Kidney (tissue), 14 donors: Measurements from ENCODE around the gene TRNP1. TPM values are rescaled to one million over a fixed set of nuclear protein-coding genes. Genes with fewer than 3 reads are reported as not detected.

Experiments
- DNase-seq, 5 donors: peaks; one replicate each; pipeline ENCODE4 v3.0.0-alpha.2; 2013 to 2020
- FAIRE-seq: peaks from 2 replicates; lab custom pipeline; 2012; peaks lifted over from hg19 to GRCh38; lab: Jason Lieb, UNC
- H3K27ac ChIP-seq, 2 donors: one replicate each; pipeline ENCODE4 v1.7.0; 2013; ENCODE audit warnings: low read depth in 2 of 2, low read length in 2 of 2, inconsistent platforms in 1 of 2
- H3K27me3 ChIP-seq: one replicate; pipeline ENCODE4 v1.7.1; 2013; ENCODE audit warnings: low read length, inconsistent platforms; ENCODE audit not compliant: control insufficient read depth, insufficient read depth
- H3K36me3 ChIP-seq, 3 donors: one replicate each; pipeline versions ENCODE4 v1.7.0 to v1.7.1; 2013; ENCODE audit warnings: low read length in 3 of 3, control low read depth in 1 of 3, inconsistent platforms in 1 of 3; ENCODE audit not compliant: insufficient read depth in 3 of 3, control insufficient read depth in 2 of 3
- H3K4me1 ChIP-seq, 3 donors: one replicate each; pipeline versions ENCODE4 v1.7.0 to v1.7.1; 2013; ENCODE audit warnings: low read length in 3 of 3, inconsistent platforms in 1 of 3, low read depth in 1 of 3; ENCODE audit not compliant: control insufficient read depth in 2 of 3, insufficient read depth in 2 of 3
- H3K4me3 ChIP-seq, 3 donors: one replicate each; pipeline versions ENCODE4 v1.7.0 to v1.8.1; 2013; ENCODE audit warnings: low read length in 3 of 3, control low read depth in 1 of 3, inconsistent platforms in 1 of 3
- H3K9ac ChIP-seq, 3 donors: one replicate each; pipeline versions ENCODE4 v1.7.0 to v1.7.1; 2013; ENCODE audit warnings: low read length in 3 of 3, control low read depth in 1 of 3, inconsistent platforms in 1 of 3
- H3K9me3 ChIP-seq, 3 donors: one replicate each; pipeline versions ENCODE4 v1.7.0 to v1.7.1; 2013; ENCODE audit warnings: low read length in 3 of 3, control low read depth in 1 of 3, inconsistent platforms in 1 of 3; ENCODE audit not compliant: control insufficient read depth in 2 of 3, insufficient read depth in 1 of 3
- intact Hi-C: fragments of 100-400 bp; cut with DNase I; formaldehyde crosslinking; loops from one replicate; pipeline ENCODE4 v1.11.1; 2022
- polyA plus RNA-seq: library from polyadenylated mRNA; stranded (reverse); fragments of 350-450 nt; fragmentation: Illumina TruSeq; extraction: RNeasy Lipid Tissue Mini Kit (QIAGEN cat#74804); gene quantifications from one replicate; pipeline ENCODE4 v1.2.3, GENCODE V29; 2014; ENCODE audit warnings: low read depth, low replicate concordance; ENCODE audit not compliant: insufficient read depth
- total RNA-seq: library from RNA; stranded (reverse); fragmentation: NEBNext Ultra II Directional; extraction: Animal tissue kit (Norgen Biotek cat#: 25700); gene quantifications from one replicate; pipeline ENCODE4 v1.2.1, GENCODE V29; 2021
- TF ChIP-seq, protein P1 (sequence below): IDR thresholded peaks from 3 replicates; pipeline ENCODE4 v1.5.1; 2012; ENCODE audit warnings: mild to moderate bottlenecking, moderate library complexity, borderline replicate concordance; ENCODE audit not compliant: insufficient read depth; ENCODE audit errors: extremely low read depth
- donor health status: control.
- donor health status: control.
- donor health status: control.
- donor health status: control.
- donor health status: control.
- donor health status: DM: yes; HTN: yes; CAD: no.
- donor health status: Normal renal cell carcinoma (clear cell type).

TRNP1 gene
- total and polyA plus RNA-seq, 2 donors from 2014 or later: 33.0 to 38.3 TPM

DNA sequence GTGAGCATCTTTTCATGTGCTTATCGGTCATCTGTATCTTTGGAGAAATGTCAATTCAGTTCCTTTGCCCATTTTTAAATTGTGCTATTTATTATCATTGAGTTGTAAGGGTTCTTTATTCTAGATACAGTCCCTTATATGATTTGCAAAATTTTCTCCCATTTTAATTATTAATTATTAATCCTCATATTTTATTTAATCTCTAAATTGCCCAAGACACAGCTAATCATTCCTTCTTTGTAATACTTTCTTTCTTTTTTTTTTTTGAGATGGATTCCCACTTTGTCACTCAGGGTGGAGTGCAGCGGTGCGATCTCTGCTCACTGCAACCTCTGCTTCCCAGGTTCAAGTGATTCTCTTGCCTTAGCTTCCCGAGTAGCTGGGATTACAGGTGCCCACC, 32.2 kb downstream of the TRNP1 start:
- TF ChIP-seq, protein P1, sequence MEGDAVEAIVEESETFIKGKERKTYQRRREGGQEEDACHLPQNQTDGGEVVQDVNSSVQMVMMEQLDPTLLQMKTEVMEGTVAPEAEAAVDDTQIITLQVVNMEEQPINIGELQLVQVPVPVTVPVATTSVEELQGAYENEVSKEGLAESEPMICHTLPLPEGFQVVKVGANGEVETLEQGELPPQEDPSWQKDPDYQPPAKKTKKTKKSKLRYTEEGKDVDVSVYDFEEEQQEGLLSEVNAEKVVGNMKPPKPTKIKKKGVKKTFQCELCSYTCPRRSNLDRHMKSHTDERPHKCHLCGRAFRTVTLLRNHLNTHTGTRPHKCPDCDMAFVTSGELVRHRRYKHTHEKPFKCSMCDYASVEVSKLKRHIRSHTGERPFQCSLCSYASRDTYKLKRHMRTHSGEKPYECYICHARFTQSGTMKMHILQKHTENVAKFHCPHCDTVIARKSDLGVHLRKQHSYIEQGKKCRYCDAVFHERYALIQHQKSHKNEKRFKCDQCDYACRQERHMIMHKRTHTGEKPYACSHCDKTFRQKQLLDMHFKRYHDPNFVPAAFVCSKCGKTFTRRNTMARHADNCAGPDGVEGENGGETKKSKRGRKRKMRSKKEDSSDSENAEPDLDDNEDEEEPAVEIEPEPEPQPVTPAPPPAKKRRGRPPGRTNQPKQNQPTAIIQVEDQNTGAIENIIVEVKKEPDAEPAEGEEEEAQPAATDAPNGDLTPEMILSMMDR: no peak
- no peak for FAIRE-seq
- Histone ChIP-seq H3K4me1 (peaks cover 0 to 3% (median 3%) of the 10 kb centered on the region in 3 donors), H3K4me3 (no peak overlapping the region), H3K27ac (no peak overlapping the region), H3K9ac (no peak overlapping the region), H3K9me3 (no peaks in the 10 kb centered on the region), H3K36me3 (no peaks in the 10 kb centered on the region), H3K27me3 (no peaks in the 10 kb centered on the region)
- intact Hi-C loops: no loop called here
- DNase-seq: no peak

DNA sequence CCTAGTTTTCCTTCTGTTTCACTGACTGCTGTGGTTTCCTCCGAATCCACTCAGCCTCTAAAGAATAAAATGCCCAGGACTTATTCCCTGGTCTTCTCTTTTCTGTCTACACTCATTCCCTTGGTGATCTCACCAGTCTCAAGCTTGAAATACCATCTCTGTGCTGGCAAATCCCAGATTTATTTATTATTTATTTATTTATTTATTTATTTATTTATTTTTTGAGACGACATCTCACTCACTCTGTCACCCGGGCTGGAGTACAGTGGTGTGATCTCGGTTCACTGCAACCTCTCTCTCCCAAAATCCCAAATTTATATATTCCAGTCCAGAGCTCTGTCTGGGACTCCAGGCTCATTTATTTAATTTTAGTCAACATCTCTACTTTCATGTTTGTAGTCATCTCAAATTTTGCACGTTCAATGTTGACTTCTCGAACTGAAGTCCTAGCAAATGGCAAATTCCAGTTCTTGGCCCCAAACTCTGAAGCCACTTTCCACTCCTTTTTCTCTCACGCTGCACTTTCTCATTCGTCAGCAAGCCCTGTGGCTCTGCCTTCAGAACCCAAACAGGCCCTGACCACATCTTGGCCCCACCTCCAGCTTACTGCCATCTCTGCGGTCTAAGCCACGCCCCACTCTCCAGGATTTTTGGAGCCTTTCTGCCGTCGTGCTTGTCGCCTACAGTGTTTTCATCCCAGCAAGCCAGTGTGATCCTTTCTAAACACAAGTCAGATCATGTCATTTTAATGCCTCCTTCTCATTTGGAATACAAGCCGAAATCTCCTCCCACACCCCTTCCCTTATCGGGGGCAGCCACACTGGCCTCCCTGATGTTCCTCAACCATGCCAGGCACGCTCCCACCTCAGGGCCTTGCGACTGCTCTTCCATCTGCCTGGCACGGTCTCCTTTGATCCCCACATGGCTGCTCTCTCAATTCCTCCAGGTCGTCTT, 33.4 kb downstream of the TRNP1 start:
- Histone ChIP-seq H3K4me3 (no peak overlapping the region), H3K9me3 (no peaks in the 10 kb centered on the region), H3K4me1 (peaks cover 0 to 6% (median 3%) of the 10 kb centered on the region in 3 donors), H3K36me3 (no peaks in the 10 kb centered on the region), H3K27me3 (no peaks in the 10 kb centered on the region), H3K27ac (peak overlapping the region; percentile 79 to 85), H3K9ac (peak overlapping the region in 1 of 3 donors; percentile 40)
- intact Hi-C loops: no loop called here
- TF ChIP-seq, protein P1: no peak
- peak; percentile 63 to 92 (median 77) for DNase-seq
- FAIRE-seq: no peak

GRCh38 chr1:27027575-27028250, 34.2 kb downstream of the TRNP1 start:
- FAIRE-seq (no peak), DNase-seq (peak in 1 of 5 donors; percentile 46)
- Histone ChIP-seq H3K27me3 (no peaks in the 10 kb centered on the region), H3K27ac (peak overlapping the region; percentile 79 to 85), H3K9ac (peak overlapping the region in 1 of 3 donors; percentile 40), H3K4me1 (peaks cover 0 to 7% (median 3%) of the 10 kb centered on the region in 3 donors), H3K4me3 (no peak overlapping the region), H3K9me3 (no peaks in the 10 kb centered on the region), H3K36me3 (no peaks in the 10 kb centered on the region)
- intact Hi-C loops: no loop called here
- TF ChIP-seq, protein P1: no peak
